B cell (primary cell): ENCODE measurements around the gene MYL5. TPM values are rescaled to one million over a fixed set of nuclear protein-coding genes. Genes with fewer than 3 reads are reported as not detected.

Source experiments
- ATAC-seq: fragments of 200-7000 bp; cut with Tn5 transposase; one replicate; pipeline ENCODE4 v1.10.0; 2021; ENCODE audit warnings: low read depth, mild to moderate bottlenecking, moderate number of reproducible peaks, moderate library complexity
- CTCF ChIA-PET: fragments of 350-600 bp; sonication (Branson Sonifier 250); formaldehyde crosslinking; loops from one replicate; lab custom pipeline; 2021; ENCODE audit warnings: antibody characterized with exemption, inconsistent platforms; lab: Charles Lee
- POLR2A ChIA-PET: fragments of 350-600 bp; sonication (Branson Sonifier 250); formaldehyde crosslinking; loops from one replicate; lab custom pipeline; 2021; ENCODE audit warnings: antibody characterized with exemption; lab: Charles Lee
- DNase-seq: peaks from one replicate; pipeline ENCODE4 v3.0.0; 2013
- H2AFZ ChIP-seq: 2 replicates; pipeline ENCODE4 v1.6.1; 2012; ENCODE audit warnings: mild to moderate bottlenecking, low read depth, low read length; ENCODE audit not compliant: insufficient read depth, poor library complexity, severe bottlenecking
- H3K27ac ChIP-seq, 2 donors: 1 replicate in 1 of 2; 2 replicates in 1 of 2; pipeline ENCODE4 v1.5.1; 2012 to 2013; ENCODE audit warnings: low read length in 2 of 2, mild to moderate bottlenecking in 2 of 2, moderate library complexity in 1 of 2
- H3K27me3 ChIP-seq, 4 experiments: fragments of 200-600 bp in 1 of 4; sonication (generic) in 1 of 4; replicated peaks in 1 of 4; 1 replicate in 2 of 4; 2 replicates in 2 of 4; pipeline versions ENCODE4 v1.6.1 to v1.7.0; 2013 to 2016; ENCODE audit warnings: low read length in 3 of 4, mild to moderate bottlenecking in 2 of 4, mixed read lengths in 1 of 4, moderate library complexity in 1 of 4; ENCODE audit not compliant: insufficient read depth in 4 of 4, control insufficient read depth in 3 of 4; ENCODE audit errors: control extremely low read depth in 1 of 4
- H3K36me3 ChIP-seq, 2 experiments: replicated peaks in 1 of 2; 1 replicate in 1 of 2; 2 replicates in 1 of 2; pipeline versions ENCODE4 v1.6.1 to v1.7.1; 2013; ENCODE audit warnings: low read length in 1 of 2; ENCODE audit not compliant: insufficient read depth in 2 of 2, control insufficient read depth in 1 of 2; ENCODE audit errors: control extremely low read depth in 1 of 2, extremely low read depth in 1 of 2
- H3K4me1 ChIP-seq, 2 donors: fragments of 200-600 bp in 1 of 2; sonication (generic) in 1 of 2; 1 replicate in 1 of 2; 2 replicates in 1 of 2; pipeline versions ENCODE4 v1.5.1 to v1.6.1; 2013 to 2017; ENCODE audit warnings: low read length in 2 of 2; ENCODE audit not compliant: control insufficient read depth in 2 of 2, insufficient read depth in 2 of 2
- H3K4me2 ChIP-seq: replicated peaks from 2 replicates; pipeline ENCODE3; 2012; ENCODE audit warnings: mild to moderate bottlenecking, low read depth, low read length; ENCODE audit not compliant: poor library complexity, severe bottlenecking
- H3K4me3 ChIP-seq, 5 experiments: fragments of 200-600 bp in 1 of 5; sonication (generic) in 1 of 5; 1 replicate in 3 of 5; 2 replicates in 2 of 5; pipeline versions ENCODE4 v1.5.1 to v1.7.0; 2011 to 2016; ENCODE audit warnings: low read length in 4 of 5, mild to moderate bottlenecking in 4 of 5, low read depth in 2 of 5, control low read depth in 1 of 5, moderate library complexity in 1 of 5; ENCODE audit not compliant: insufficient read depth in 1 of 5; ENCODE audit errors: control extremely low read depth in 1 of 5, extremely low read depth in 1 of 5
- H3K79me2 ChIP-seq: fragments of 200-600 bp; sonication (generic); one replicate; pipeline ENCODE4 v1.6.0; 2016; ENCODE audit warnings: low read length; ENCODE audit not compliant: control insufficient read depth, insufficient read depth
- H3K9ac ChIP-seq: fragments of 200-600 bp; sonication (generic); 2 replicates; pipeline ENCODE4 v1.6.1; 2017; ENCODE audit warnings: mild to moderate bottlenecking, low read length, moderate library complexity
- H3K9me3 ChIP-seq, 3 donors: one replicate each; pipeline versions ENCODE4 v1.6.1 to v1.7.1; 2013; ENCODE audit warnings: low read length in 2 of 3; ENCODE audit not compliant: control insufficient read depth in 2 of 3, insufficient read depth in 1 of 3; ENCODE audit errors: control extremely low read depth in 1 of 3
- H4K20me1 ChIP-seq: 2 replicates; pipeline ENCODE4 v1.6.0; 2012; ENCODE audit warnings: mild to moderate bottlenecking, low read length; ENCODE audit not compliant: insufficient read depth, control insufficient read depth, poor library complexity, severe bottlenecking
- H3K27ac Mint-ChIP-seq: one replicate; pipeline ENCODE4 v1.8.0; 2021; ENCODE audit warnings: mixed read lengths
- H3K27me3 Mint-ChIP-seq: one replicate; pipeline ENCODE4 v1.8.0; 2021; ENCODE audit warnings: mixed read lengths
- H3K4me1 Mint-ChIP-seq: one replicate; pipeline ENCODE4 v1.8.0; 2021; ENCODE audit warnings: mixed read lengths
- H3K4me3 Mint-ChIP-seq: one replicate; pipeline ENCODE4 v1.8.0; 2021; ENCODE audit warnings: mixed read lengths
- H3K9me3 Mint-ChIP-seq: one replicate; pipeline ENCODE4 v1.8.0; 2022; ENCODE audit warnings: mixed read lengths; ENCODE audit not compliant: insufficient read depth
- CTCF ChIP-seq: fragments of 200-600 bp; IDR thresholded peaks from one replicate; pipeline ENCODE4 v1.8.0; 2022; ENCODE audit warnings: antibody characterized with exemption, mild to moderate bottlenecking
- EZH2 ChIP-seq: IDR thresholded peaks from 2 replicates; pipeline ENCODE4 v1.6.1; 2012; ENCODE audit warnings: borderline replicate concordance, low read depth, mild to moderate bottlenecking, moderate library complexity, low read length; ENCODE audit not compliant: insufficient read depth, poor library complexity, severe bottlenecking
- WGBS: methylation state at CpG from one replicate; pipeline ENCODE4 v1.1.5; 2013; ENCODE audit warnings: missing lambda C conversion rate; ENCODE audit not compliant: insufficient coverage; 5-methylcytosine and 5-hydroxymethylcytosine counted together
- intact Hi-C: fragments of 100-400 bp; cut with micrococcal nuclease; formaldehyde crosslinking; loops from one replicate; pipeline ENCODE4 v1.10.0; 2022
- polyA plus RNA-seq: library from polyadenylated mRNA; depleted of rRNA; stranded (reverse); fragments of >200 nt; gene quantifications from 2 replicates; pipeline ENCODE4 v1.2.3, GENCODE V29; 2012
- total RNA-seq, 2 donors: library from RNA; stranded (reverse); fragments of 120-200 nt in 1 of 2; gene quantifications; 1 replicate in 1 of 2; 2 replicates in 1 of 2; pipeline versions ENCODE4 v1.2.3 to v1.2.4, GENCODE V29; 2013 to 2022

MYL5 gene
- total and polyA plus RNA-seq, 2 donors (not counting 1 experiment from before 2014, with no cell fraction given) = 16.9 to 38.3 TPM

DNA sequence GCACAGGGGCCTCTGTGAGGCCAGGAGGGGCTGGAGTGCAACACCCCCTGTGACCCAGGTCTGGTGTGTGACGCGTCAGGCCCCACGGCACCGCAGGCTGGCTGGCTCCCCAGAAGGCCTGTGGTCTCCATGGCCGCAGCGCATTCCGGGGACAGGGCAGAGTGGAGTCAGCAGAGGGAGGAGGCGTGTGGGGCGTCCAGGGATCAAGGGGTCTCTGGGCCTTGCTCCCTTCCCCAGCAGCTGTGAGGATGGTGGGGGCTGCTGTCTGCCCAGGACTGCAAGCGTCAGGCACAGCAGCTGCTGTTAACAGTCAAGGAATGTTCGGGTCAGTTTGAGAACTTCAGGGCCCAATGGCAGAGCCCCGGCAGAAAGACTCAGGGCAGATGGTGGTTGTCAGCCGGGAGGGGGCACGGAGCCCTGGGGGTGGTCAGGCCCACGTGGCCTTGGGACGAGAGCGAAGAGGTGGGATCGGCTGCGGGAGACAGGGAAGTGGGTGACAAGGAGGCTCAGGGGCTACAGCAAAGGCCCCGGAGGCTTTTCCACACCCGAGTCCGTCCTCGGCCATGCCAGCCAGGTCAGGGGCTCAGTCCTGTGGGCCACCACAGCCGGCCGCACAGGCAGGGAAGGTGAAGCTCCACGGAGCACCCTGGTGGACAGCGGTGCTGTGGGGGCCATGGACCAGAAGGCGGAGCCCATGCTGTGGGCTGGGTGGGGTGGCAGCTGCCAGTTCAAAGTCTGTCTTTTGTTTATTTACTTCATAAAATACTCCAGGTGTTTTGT is 49.6 kb downstream of the MYL5 start:
- no peak overlapping the region for H3K9ac ChIP-seq
- Mint-ChIP-seq H3K9me3 (no peaks in the 10 kb centered on the region), H3K27ac (no peak overlapping the region), H3K4me3 (no peak overlapping the region), H3K27me3 (no peaks in the 10 kb centered on the region), H3K4me1 (peaks cover 6% of the 10 kb centered on the region)
- no peak overlapping the region for H3K4me3 ChIP-seq
- intact Hi-C loops = no loop called here
- ChIA-PET POLR2A (no interaction called here), CTCF (no interaction called here)
- no peak overlapping the region for H3K4me2 ChIP-seq
- peaks cover 80% of the 10 kb centered on the region for H3K79me2 ChIP-seq
- no peaks in the 10 kb centered on the region for H3K4me1 ChIP-seq
- no peaks in the 10 kb centered on the region for H3K36me3 ChIP-seq
- TF ChIP-seq EZH2 (no peak), CTCF (no peak)
- no peak overlapping the region for H3K27ac ChIP-seq
- WGBS = 99% methylated on average over 26 of the region's 28 CpGs
- H3K27me3 ChIP-seq = no peaks in the 10 kb centered on the region
- peaks cover 0 to 12% (median 0%) of the 10 kb centered on the region in 3 donors for H3K9me3 ChIP-seq
- no peak for DNase-seq
- peaks cover 88% of the 10 kb centered on the region for H4K20me1 ChIP-seq
- ATAC-seq = no peak
- no peak overlapping the region for H2AFZ ChIP-seq

DNA sequence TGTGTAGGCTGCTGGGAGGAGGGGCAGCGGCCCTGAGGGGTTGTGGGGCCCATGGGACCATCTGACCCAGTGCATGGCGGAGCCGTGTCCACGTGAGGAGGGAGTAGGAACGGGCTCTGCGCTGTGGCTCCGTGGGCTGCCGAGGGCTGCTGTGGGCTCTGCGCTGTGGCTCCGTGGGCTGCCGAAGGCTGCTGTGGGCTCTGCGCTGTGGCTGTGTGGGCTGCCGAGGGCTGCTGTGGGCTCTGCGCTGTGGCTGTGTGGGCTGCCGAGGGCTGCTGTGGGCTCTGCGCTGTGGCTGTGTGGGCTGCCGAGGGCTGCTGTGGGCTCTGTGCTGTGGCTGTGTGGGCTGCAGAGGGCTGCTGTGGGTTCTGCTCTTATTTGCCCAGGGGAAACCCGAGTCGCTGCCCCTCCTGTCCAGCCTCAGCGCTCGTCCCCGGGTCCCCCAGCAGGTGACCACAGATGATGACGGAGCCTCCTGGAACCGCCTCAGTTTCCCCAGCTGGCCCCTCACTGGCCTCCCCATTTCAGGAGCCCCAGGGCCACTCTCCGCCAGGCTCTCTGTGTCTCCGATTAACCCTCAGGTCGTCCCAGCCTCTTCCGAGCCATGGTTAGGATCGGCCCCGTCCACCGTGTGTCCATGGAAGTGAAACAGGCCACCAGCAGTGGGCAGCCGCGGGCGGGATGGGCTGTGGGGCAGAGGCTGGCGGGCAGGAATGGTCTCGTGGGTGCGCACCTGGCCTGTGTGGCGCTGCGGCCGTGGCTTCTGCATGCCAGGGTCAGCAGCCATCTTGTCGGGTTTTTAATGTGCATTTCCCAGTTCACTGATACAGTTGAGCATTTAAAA is 51.3 kb downstream of the MYL5 start:
- no peak overlapping the region for H3K4me3 ChIP-seq
- no peaks in the 10 kb centered on the region for H3K9me3 Mint-ChIP-seq
- intact Hi-C loops = no loop called here
- no peaks in the 10 kb centered on the region for H3K4me1 ChIP-seq
- H4K20me1 ChIP-seq = peaks cover 82% of the 10 kb centered on the region
- H3K27ac ChIP-seq = no peak overlapping the region
- no peak overlapping the region for H3K27ac Mint-ChIP-seq
- ChIA-PET POLR2A (no interaction called here), CTCF (no interaction called here)
- peaks cover 6% of the 10 kb centered on the region for H3K4me1 Mint-ChIP-seq
- DNase-seq = no peak
- peaks cover 72% of the 10 kb centered on the region for H3K79me2 ChIP-seq
- H3K9ac ChIP-seq = no peak overlapping the region
- no peak for ATAC-seq
- H3K9me3 ChIP-seq = peaks cover 0 to 12% (median 0%) of the 10 kb centered on the region in 3 donors
- 92% methylated on average over 38 of the region's 41 CpGs for WGBS
- no peaks in the 10 kb centered on the region for H3K27me3 Mint-ChIP-seq
- no peak overlapping the region for H3K4me2 ChIP-seq
- H3K27me3 ChIP-seq = no peaks in the 10 kb centered on the region
- peaks cover 0 to 2% of the 10 kb centered on the region in 2 experiments for H3K36me3 ChIP-seq
- no peak for TF ChIP-seq EZH2
- TF ChIP-seq CTCF = no peak
- no peak overlapping the region for H3K4me3 Mint-ChIP-seq
- H2AFZ ChIP-seq = no peak overlapping the region
